ENCODE results near the gene SLCO2A1.

The SLCO2A1 gene

DNA sequence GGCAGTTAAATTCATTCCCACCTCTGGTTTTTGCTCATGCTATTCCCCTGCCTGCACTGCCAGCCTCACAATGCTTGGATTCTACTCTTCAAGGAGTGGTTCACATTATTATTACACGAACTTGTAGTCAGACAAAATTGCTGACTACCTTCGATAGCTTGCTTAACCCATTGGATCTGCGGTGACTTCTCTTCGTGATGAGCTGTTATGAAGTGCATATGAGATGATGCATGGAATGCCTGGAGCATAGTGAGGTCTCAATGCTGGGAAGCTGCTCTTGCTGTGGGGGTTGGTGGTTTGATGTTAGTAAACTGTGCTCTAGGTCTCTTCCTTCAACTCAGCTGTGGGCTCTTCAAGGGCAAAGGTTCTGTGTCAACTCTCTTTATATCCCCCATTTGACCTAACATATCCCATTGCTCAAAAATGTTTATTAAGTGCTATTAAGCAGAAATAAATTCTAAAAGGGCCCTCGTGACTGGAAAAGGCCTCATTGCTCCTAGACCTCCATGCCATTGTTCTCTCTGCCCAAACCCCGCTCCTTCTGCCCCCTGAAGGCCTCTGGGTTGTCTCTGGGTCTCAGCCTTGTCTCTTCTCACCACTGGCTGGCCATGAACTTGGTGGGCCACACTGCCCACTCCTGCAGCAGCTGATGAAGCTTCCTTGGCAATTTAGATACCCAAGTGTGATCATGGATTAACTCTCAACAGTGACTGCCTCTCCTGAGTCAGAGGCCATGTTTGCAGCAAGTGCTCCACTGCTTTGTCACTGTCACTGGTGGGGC is 4.5 kb upstream of the SLCO2A1 start:
- DNase-seq (ENCODE audit: low spot score), result no peak

DNA sequence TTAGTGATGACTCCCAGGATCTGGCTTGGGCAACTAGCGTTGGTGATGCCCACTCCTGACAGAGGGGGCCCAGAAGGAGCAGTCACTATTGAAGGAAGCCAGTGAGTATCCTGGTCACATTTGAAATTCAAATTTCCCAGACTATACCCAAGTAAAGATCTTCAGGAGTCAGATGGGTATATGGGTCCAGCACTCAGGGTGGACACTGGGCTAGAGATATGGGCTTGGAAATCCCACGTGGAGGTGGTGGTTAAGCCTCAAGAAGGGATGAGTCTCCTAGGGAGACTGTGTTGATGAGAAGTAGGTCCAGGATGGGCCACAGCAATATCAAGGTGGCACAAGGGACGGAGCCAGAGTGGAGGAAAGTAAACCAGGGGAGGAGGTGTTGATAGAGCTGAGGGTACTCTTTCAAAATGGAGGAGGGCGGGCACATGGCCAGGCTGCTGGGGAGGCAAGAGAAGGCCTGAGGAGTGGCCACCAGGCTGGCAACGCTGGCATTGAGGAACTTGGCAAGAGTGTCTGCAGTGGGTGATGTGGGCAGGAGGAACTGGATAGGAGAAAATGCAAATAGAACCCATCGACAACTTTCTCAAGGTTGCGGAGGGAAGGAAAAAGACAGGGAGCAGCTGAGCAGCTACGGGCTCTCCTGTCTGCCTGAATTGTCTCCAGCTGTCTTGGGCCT is 3.7 kb upstream of the SLCO2A1 start:
- no peak for DNase-seq (ENCODE audit: low spot score)

DNA sequence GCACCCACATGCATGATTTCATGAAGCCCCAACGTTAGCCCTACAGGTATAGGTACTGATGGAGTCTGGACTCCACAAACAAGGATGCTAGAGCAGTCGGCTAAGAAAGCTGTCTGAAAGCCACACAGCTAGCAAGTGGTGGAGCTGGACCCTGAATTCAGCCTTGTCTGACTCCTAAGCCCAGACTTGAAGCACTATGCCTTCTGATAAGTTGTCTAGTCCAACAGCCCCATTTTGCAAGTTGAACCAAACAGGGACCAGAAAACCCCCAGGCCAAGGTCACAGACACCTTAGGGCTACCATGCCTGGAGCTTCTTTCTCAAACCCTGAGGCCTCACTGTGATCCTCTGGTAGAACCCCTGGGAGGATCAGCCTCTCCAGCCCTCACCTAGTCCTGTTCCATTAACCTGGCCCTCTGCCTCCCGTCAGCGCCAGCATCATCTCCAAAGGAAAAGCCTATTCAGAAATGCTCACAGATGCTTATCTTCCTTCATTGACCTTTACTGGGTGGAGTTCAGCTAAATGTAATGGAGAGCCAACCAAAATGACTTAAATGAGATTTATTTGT is 1.7 kb upstream of the SLCO2A1 start:
- no peak for DNase-seq (ENCODE audit: low spot score)

DNA sequence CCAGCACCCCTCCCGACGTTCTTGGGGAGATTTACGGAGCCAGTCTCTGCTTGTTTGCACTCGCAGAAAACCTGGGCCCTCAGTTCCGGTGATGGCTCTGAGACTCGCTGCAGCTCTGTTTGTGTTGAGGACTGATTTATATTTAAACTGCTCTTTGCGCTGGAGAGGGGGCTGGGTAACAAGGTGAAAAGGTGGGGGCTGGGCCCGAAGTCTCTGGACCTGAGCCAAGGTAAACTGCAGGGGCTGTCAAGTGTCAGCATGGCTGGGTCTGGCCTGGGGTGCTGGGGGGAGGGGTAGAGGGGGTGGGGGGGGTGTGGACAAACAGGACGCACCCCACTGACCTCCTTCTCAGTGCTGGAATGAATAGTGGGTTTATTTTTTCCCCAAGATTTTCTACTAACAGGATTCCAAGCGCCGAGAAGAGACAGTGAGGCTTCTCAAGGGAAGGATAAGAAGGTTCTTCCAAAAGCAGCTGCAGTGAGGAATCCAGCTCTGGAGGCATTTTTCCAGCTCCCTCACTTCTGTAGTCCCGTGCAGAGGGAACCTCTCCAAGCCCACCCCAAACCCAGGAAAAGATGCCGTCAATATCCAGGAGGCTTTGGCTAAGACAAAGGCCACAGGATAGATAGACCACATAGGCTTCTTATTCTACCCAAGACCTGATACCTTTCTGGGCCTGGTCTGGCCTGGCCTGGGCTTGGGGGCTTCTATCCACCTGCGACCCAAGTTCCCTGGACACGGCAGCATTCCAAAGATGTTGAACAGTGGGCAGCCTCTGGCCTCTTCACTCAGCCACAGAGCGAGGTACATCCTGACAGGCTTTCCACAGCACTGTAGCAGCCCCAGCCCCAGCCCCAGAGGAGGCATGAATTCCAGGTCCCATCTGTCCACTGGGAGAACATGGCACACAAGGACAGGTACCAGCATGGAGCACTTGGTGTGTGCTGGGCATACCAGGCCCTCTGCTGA is 938 bp upstream of the SLCO2A1 start:
- DNase-seq (ENCODE audit: low spot score), result no peak

DNA sequence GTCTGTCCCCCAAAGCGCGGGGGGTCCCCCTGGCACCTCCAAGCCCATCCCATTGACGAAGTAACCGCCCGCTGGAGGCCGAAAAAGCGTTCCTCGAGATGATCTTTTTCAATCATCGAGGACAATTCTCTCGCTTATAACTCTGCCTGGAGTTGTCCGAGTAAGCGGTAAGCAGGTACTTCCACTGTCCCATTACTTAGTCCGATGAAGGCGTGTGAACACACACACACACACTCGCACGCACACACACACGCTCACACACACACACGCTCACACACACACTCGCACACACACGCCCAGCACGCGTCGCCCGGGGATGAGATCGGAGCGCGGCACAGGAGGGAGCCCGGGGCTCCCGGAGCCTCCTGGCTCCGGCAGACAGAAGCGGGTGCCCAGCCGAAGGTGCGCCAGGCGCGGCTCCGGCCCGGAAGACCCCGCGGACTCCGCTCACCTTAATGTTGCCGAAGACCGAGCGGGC is 430 bp downstream of the SLCO2A1 start:
- no peak for DNase-seq (ENCODE audit: low spot score)

DNA sequence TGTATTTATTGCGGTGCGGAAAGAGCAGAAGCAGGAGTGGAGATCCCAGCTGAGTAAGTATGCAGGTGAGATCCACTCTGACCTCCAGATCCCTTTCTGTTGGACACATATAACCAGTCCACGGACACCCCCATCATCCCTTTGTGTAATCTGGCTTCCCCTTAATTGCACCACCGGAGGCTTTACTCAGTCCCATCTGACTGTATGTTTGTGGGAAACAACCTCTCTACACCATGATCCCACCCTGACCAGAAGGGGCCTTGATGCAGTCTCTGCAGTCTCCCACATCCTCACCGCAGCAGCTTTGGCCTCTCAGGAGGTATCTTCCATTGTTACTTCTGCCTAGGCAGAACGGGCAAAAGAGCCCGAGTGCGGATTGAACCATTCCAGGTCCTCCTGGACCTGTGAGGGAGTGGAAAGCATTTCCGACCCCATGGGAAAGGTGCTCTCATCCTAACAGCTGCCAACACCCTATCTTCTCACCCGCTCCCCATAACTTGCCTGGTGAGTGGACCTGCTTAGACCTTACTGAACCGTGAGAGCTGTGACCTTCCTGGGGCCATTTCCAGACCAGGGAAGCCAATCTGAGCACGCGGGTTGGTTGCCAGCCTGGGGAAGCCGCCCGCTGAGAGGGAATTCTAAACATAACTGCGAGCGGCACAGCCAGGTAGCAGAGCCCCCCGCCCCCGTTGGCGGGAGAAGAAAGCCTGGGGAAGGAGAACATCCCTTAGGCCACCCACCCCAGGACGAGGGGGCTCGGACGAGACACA is 1.1 kb downstream of the SLCO2A1 start:
- DNase-seq (ENCODE audit: low spot score), result no peak

DNA sequence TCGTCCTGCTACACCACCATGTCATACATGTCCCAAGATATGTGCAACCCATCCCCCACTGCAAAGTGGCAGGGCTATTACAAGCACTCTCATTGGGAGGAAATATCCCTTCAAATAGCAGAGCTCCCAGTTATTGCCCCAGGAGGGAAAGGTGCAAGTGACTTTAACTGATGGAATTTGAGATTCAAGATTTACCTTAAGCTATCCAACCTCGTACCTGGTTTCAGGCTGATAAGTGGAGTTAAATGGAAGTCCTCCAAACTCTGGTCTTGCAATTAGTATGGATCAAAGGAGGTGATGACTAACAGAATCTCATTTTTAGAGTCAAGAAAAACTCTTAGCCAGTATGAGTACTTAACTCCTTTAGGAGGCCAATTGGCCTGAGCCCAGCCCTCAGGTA is 2.1 kb downstream of the SLCO2A1 start:
- DNase-seq (ENCODE audit: low spot score), result no peak

DNA sequence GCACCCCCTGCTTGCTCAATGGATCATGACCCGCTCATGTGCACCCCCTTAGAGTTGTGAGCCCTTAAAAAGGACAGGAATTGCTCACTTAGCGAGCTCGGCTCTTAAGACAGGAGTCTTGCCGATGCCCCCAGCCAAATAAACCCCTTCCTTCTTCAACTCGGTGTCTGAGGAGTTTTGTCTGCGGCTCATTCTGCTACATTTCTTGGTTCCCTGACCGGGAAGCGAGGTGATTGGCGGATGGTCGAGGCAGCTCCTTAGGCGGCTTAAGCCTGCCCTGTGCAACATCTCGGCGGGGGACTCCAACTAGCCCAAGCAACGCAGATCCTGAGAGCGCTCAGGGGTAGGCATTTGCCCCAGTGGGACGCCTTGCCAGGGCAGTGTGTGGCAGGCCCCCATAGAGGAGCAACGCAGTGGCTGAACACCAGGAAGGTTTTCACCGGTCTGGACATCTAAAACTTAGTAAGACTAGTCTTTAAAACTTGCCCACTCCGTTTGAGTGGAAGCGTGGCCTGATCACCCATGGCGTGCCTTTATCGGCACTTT is 9.5 kb downstream of the SLCO2A1 start:
- no peak for DNase-seq (ENCODE audit: low spot score)

DNA sequence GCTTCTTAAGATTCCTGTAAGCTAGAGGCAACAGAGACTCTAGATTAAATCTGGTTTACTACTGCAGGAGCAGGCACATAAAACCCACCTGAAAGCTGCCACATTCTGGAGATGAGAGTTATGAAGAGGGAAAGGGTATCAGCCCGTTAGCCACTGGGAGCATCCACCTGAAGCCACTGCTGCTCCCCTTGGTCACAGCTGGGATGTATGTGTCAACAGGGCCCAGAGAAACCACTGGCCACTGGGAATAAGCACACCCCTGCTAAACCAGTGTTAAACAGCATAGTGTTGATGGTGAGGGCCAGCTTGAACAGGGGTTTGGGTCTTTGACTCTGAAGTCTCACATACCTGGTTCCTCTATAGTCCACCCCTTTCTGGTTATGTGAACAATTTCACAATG is 10.9 kb downstream of the SLCO2A1 start:
- DNase-seq (ENCODE audit: low spot score), result no peak

DNA sequence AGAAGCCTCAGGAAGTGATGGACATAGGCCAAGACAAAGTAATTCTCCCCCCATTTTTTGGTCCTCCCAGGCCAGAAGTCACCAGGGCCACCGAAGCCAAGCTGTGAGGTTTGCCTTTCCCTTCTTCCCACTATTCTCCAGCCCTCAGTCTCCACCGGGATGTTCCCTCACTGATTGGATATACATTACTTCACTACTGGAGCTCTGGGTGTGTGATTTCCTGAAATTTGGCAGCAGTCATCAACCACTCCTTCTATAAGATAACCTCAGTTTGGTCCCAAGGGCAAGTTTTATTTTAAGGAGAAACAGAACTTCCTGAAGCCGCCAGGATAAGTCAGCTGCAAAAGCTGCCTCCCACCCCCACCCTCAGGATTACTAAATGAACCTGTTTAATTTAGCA is 11.3 kb downstream of the SLCO2A1 start:
- no peak for DNase-seq (ENCODE audit: low spot score)

DNA sequence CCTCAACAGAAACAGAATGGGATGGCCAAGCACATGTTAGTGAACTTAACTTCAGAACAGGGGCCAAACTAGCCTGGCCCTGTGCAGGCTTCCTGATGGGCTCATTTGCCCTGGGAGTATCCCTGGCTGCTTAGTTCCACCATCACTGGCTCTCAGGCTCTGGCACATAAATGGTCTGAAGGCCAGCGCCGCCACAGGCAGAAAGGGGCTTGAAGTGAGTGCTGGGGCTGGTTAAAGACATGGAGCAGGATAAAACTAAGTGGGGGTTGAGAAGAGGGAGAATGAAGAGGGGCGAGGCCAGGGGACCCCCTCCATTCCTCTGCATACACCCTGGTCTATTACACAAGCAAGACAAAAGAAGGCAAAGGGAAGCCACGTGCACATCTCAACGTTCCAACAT is 12.2 kb downstream of the SLCO2A1 start:
- no peak for DNase-seq (ENCODE audit: low spot score)

DNA sequence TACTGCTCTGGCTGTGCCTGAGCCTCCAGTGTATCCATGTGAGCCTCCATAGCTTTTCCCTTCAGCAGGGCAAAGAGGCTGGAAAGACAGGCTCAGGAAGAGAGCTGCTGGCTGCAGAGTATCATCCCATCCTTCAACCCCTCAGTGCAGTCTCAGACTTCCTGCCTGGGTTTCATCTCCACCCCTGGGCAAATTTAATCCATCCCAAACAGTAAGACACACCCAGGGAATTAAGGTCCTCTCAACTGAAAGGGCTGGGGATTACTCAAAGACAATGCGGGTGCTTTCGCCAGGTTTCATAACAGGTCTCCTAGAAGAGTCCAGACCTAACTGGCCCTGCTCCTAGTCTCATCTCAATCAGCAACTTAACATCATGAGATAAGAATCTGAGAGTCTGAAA is 15.5 kb downstream of the SLCO2A1 start:
- DNase-seq (ENCODE audit: low spot score), result no peak

DNA sequence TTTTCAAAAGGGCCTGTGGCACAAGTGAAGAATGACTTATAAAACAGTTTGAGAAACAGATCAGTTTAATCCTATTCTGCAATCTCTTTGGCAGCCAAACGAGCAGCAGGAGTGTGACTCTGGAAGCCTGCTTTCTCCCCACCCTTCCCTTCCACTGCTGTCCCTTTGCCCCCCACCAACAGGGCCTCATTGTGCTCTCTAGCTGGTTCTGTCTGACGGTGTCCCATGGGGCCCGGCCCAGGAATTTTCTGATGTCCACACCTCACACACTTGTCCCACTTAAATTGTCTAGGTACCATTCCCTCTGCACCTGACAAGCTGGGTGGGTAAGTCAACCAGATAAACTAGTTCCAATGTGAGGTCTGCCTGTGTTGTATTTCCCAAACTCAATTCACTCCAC is 16.4 kb downstream of the SLCO2A1 start:
- no peak for DNase-seq (ENCODE audit: low spot score)

DNA sequence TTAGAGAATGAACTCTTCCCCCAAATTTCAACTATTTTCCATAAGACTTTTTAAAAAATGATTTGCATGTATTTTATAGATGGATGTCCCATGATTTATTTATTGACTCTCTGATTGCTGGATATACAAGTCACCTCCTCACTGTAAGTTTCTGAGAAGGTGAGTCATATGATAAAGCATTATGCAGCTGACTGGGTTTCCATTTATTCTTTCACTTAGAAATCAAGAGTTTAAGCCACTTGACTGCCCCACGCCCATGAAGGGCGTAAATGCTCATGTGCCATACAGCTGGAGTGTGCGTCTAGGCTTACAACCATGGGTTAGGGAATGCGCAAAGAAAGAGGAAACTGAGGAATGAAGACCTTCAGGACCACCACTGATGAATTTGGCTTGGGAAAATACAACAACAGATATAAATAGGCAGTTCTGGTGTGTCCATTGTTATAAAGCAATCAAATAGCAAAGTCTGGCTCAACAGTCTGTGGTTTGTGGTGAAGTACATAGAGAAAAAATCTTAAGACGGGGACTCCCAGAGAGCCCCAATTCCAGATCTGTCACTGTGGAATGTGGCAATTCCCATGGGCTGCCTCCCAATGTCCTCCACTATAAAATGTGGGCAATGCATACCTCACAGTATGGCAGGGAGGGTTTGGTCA is 20.3 kb downstream of the SLCO2A1 start:
- no peak for DNase-seq (ENCODE audit: low spot score)

DNA sequence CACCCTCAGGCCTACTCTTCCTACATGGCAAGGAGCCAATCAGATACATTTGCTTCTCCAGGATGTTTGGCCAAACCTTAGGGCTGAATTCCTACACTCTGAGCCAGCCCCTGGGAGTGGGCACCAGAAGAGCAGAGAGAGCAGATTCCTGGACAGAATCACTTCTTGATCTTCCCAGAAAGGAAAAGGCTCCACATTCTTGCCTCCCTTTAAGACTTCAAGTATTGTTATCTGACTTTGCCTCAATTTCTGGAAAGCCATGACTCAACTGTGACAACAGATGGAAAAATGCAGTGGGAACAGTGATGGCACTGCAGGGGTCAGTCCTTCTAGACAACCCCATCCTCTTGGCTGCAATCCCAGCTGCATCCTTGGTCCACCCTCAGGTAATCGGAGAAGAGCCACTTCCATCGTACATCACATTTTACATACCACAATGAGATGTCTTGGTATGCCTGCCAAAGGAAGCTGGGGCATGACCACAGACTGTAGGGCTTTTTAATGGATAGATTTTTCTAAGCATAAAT is 21.0 kb downstream of the SLCO2A1 start:
- no peak for DNase-seq (ENCODE audit: low spot score)

DNA sequence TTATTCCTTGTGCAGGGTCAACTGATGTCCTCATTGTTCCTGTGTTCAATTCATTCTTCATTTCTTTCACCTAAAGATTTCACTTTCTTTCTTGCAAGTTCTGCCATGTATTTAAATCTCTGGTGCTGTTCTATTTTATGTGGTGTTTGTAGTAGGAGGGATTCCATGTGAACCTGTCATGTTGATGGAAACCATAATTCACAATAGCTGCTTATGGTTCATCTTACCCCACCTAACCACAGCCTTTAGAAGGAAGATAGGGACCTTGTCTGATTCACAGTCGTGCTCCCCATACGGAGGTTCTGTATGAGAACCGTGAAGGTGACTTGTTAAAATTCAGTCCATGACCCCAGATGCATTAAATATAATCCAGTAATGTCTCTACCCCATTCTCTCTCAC is 21.9 kb downstream of the SLCO2A1 start:
- no peak for DNase-seq (ENCODE audit: low spot score)

DNA sequence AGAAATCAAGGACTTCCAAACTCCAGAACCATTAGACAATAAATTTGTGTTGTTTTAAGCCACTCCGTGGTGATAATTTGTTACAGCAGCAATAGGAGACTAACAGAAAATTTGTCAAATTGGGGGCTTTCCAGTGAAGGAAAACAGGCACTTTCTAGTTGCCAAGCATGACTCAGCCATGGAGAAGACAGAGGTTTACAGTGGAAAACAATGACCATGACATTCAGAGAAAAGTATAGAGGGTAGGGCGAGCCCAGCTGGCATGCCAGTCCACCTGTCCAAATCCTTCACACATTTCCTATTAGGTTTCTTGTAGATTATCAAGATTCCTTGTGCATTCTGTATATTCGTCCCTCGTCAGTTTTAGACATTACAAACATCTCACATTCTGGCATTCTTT is 24.9 kb downstream of the SLCO2A1 start:
- DNase-seq (ENCODE audit: low spot score), result no peak

DNA sequence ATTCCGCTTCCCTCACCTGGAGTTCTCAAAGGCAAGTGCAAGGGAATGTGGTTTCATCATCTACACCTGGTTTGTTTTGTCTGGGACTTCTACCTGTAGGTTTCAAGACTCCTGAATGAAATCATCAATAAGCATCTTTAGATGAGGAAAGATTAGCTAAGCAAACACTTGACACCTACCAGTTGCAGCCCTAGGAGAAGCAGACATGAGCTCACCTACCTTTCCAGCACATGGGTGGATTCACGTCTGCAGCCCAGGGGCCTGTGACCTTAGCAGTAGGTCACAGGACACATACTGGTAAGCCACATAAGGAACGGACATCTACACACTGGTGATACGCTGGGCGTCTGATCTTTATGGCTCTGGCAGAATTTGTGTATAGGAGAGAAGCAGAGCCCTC is 26.7 kb downstream of the SLCO2A1 start:
- DNase-seq (ENCODE audit: low spot score), result no peak

DNA sequence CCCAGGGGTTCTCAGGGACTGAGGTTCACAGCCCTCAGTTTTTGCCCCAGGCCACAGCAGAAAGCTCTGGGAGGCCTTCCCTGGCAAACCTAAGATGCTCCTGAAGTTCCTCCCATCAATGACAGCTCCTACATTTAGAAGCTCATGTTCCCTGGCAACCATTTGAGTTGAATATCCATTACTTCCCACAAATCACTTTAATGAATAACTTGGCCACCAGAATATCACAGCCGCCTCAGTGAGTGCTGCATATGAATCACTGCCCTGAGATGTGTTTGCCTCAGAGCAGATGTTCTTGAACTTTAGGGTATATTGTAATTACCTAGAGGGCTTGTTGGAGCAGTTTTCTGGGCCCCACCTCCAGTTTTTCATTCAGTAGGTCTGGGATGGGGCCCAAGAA is 27.4 kb downstream of the SLCO2A1 start:
- DNase-seq (ENCODE audit: low spot score), result no peak

DNA sequence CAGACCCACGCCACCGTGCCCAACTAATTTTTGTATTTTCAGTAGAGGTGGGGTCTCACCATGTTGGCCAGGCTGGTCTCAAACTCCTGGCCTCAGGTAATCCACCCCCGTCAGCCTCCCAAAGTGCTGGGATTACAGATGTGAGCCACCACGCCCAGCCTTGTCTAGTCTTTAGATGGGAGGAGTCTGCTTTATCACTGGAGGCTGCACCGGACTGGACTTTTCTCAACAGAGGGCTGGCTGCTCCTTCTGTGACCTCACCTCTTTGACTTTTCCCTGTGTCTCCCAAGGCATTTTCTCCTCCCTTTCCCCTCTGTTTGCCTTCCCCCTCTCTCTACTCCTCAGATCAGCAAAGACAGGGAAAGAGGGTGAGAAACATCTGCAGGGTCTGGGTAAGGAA is 28.5 kb downstream of the SLCO2A1 start:
- no peak for DNase-seq (ENCODE audit: low spot score)
